T-helper 2 cell (primary cell): ENCODE measurements around the gene DCN.

Source experiments
- DNase-seq, 5 experiments: peaks; one replicate each; pipeline versions ENCODE4 v3.0.0 to v3.0.0-alpha.2; 2012 to 2022

Gene DCN

DNA sequence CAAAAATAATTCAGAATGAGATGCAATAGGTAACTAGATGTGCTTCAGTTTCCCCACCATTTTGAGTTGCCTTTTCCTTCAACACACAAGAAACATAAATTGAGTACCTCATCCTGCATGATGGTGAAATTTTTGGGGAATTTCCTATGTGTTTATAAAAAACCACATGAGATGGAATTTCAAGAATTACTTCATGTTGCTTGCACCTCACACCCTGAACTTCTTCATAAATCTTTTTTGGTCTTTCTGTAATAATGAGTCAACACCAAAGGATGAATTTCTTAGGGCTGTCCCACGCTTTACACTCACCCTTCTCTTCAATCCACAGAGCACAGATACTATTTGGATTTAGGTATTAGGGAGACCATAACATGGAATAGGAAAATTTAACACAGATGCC lies 48.7 kb downstream of the DCN start:
- no peak for DNase-seq

DNA sequence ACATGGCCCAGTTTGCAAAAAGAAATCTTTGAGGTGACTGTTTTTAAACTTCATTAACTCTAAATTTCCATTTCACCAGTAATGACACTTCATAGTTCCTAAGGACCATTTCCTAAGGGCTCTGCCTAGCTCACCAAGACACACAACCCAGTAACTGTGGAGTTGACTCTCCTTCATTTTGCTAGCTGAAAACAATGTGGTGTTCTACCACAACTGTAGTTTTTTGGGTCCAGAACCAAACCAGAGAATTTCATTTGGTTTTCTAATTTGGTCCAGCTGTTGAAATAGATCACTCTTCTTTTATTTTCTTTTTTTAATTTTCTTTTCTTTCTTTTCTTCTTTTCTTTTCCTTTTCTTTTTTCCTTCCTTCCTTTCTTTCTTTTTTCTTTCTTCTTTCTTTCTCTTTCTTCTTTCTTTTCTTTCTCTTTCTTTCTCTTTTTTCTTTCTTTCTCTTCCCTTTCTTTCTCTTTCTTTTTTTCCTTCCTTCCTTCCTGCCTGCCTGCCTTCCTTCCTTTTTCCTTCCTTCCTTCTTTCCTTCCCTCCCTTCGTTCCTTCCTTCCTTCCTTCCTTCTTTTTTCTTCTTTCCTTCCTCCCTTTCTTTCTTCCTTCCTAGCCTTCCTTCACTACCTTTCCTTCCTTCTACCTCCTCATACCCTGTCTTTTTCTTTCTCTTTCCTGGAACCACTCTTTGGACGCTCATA lies 52.8 kb downstream of the DCN start:
- DNase-seq = no peak

DNA sequence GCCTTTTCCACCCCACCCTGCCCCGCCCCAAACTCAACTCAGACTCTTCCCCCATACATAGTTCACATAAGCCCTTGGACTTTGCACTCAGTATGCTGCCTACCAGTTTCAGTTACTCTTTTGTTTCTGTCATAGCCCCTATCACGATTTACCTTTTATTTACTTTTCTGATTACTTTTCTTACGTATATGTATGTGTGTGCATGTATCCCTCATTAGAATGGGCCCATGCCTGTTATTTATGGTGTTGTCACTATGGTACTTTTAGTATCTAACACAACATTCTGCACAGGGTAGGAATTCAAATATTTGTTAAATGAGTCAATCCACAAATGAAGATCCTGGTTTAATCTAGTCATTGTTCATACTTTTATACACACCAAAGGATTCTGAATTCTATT lies 54.9 kb downstream of the DCN start:
- no peak for DNase-seq

DNA sequence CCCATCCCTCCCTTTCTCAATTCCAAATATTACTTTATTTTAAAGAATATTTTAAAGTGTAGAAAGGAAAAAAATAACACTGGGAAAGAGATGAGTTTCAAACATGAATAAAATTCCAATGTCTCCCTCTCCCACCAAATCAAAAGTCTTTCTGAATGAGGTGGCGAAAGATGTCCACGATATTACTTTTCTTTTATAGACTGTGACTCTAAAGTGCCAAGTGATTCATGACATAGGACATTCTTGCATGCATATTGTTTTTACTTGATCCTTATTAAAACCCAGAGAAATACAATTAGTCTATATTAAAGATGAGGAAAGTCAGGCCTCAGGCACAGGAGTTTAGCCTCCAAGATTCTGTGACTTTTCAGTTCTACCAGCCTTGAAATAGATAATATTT lies 55.3 kb downstream of the DCN start:
- no peak for DNase-seq

DNA sequence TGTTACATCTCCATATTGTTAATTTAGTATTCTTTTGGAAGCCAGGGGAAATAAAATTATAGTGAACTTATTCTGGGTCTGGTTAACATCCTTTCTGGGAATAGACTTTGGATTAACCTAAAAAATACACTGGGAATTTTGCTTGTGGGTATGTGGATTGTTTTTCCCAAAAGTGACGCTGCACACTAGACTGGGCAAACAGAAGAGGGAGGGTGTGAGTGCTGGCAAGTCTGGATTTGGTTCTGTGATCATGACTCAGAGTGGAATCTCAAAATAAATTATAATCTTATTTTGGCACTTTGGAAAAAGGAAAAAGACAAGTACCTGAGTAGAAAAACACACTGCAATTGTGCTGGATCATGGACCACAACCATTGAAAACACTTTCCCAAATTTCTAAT lies 56.1 kb downstream of the DCN start:
- no peak for DNase-seq

DNA sequence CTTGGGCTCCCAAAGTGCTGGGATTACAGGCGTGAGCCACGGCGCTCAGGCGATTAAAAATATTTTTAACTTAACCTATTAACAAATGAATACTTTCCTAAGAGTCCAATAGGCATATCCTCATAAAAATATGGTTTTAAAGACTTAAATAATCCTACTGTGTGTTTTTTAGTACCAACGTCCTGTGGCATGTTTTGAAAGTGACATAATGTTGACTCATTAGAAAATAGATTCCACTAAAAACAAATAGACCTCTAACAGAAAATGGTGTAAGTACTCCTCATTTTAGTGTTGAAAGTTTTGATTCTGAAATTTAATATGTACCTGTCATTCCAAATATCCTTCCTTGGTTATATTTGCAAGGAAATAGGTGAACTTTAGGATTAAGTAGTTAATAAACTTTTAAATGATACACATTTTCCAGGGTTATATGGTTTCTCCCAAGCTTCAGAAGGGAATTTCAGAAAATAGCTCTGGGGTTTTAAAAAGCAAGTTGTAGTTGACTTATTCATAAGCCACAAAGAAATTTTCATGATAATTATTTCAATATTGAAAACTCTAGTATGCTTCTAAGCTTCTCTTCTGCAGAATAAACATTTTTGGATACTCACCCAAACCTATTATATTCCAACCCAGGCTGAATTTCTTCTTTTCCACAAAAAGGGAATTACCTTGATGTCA lies 59.2 kb downstream of the DCN start:
- DNase-seq = no peak

DNA sequence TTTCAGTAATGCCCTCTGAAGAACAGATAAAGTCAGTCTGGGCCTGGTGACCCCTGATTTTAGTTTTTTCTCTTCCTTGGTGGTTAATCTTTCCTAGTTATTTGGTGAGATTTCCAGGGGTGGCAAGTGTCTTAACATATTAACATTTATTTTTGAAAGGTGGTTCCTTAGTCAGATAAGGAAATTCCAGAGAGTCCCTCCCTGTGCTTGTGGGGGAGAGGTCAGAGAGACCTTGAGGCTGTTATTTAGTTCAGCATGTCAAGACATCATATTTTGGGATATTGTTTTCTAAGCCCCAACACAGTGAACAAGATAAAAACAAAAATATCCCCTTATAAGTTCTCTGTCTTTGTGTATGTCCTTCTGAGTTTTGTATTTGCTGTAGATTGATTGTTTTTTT lies 61.8 kb downstream of the DCN start:
- no peak for DNase-seq

DNA sequence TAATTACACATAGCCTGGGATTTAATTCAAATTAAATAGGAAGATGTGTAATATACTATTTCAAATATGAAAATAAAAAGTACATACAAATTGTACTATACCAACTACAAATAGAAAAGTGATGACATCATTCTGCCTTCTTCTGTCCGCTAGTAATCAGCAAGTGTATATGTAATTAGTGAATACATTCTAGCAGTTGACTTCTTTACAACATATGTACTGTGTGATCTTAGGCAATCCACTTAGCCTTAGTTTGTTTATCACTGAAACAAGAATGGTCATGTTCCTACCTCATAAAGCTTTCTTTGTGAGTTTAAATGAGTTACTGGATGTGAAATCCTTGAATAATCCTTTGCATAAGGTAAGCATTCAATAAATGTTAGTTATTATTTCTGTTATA lies 63.5 kb downstream of the DCN start:
- DNase-seq = no peak

DNA sequence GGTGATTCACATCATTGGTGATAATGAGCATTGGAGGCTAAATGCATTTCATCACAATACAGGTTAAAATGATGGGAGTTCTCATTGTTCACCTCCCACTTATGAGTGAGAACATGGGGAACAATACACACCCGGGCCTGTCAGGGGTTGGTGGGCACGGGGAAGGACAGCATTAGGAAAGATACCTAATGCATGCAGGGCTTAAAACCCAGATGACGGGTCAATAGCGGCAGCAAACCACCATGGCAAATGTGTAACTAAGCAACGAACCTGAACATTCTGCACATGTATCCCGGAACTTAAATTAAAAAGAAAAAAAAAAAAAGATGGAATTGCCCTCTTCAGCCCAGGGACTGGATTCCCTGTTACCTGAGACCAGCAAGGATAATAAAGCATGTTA lies 69.0 kb downstream of the DCN start:
- no peak for DNase-seq

DNA sequence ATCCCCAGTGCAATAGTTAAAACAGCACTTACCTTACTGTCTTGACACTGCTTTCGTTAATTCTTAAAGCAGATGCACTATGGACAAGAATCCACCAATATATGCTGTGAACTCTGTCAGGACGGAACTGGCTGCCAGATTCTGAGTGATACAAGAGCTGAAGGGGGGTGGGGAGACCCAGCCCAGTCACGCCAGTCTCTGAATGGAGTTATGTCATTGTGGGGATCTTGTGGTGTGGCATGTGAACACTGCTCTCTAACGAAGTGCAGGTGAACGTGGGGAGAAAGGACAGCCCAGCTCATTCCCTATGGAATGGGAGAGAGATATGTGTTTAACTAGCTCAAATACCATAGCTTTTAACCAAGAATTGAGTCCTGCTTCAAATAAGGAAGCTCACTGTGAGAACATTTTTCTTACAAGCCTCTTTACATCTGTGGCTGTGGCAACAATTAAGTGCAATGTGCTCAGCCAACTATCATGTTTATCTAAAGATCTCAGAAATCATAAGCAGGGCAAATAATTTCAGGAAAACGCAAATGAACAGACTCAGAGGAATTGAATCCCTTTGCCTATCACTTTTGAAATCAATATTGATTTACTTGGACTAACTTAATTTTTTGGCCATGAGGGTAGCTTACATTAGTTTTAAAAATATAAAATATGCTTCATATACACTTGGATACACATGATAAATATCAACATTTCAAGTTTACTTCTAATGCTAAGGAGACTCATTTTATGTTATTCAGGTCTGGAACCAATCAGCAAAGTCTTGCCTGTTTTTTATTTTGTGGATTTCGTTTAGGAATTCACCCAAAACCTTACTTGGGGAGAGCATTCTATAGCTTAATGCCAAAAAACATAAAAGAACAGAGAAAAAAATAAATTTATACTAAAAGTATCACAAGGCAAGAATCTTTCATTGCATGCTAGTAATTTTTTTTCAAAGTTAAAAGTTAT lies 71.0 kb downstream of the DCN start, which contains the start of gene LUM:
Gene LUM, minus strand, starts transcription at position 129 of the 960 bp plus-strand sequence. CDS start 2,515 bp downstream, outside the sequence.
- DNase-seq = no peak

DNA sequence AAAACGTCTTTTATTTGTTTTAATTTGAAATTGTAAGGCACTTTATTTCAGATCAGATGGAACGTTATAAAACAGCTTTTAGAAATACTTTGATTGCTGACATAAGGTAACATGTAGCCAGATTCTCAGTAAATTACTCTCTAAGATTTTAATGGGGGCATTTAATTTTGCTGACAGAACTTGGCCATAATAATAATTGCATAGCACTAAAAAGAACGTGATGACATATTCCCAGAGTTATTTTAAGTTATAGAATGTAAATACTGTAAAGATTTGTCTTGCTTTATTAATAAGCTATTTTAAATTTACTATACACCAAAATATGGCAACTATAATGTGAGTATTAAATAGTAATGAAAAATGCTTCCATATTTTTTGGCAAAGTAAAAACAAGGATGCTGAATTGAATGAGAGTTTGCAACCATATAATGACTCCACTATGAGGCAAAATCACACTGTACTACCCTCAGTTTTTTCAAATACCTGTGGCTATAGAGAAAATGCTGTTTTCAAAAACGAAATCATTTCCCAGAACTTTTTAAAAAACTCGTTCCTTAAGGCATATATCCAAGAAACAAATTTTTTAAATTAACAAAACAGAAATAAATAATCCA lies 72.2 kb downstream of the DCN start:
- DNase-seq = no peak

DNA sequence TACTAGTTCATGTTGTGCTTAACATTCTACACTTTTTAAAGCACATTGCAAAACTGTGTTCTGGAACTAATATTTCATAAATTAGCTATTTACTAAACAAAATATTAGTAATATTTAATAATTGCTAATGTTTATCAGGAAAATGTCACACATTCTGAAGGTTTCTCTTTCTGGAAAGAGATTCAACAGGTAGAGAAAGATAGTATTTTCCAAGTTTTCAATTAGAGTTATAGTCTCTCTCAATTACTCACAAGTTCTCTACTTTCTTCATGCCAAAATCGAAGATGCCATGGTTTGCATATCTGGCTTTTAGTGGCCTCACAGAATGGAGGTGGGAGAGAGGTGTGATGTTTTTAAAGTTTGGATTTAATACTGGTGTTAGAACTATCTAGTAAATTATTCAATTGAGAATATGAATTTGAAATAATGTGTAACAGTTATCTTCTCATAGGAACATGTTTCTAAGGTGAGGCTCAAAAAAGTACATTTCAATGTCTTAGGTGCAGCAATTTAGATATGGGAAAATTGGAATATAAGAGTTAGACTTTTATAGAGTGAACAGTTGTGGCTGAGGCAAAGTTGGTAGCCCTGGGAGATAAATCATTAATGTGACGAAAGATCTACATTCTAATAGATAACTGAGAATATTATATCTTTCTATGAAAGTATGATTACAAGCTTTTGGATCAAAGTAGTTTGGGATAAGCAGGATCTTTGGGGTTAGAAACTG lies 72.9 kb downstream of the DCN start:
- no peak for DNase-seq

DNA sequence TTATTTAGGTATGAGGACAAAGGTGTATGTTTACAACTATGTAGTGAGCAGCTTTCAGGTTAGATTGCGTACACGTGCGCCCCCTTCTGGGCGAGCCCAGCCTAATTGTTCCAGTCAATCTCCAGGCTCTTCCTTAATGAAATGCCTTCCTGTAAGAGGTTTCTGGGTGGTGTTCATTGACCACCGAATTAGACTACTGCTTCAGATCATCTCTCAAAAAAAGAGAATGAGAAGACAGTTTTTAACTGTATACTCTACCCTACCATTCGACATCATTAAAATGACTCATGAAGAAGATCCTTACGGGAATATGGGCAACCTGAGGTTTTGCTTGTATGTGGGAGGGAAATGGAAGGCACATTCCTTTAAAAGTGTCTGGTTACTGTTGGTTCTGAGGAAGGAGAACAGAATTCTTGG lies 73.5 kb downstream of the DCN start:
- peak in 2 of 5 experiments; percentile 7 to 54 for DNase-seq

DNA sequence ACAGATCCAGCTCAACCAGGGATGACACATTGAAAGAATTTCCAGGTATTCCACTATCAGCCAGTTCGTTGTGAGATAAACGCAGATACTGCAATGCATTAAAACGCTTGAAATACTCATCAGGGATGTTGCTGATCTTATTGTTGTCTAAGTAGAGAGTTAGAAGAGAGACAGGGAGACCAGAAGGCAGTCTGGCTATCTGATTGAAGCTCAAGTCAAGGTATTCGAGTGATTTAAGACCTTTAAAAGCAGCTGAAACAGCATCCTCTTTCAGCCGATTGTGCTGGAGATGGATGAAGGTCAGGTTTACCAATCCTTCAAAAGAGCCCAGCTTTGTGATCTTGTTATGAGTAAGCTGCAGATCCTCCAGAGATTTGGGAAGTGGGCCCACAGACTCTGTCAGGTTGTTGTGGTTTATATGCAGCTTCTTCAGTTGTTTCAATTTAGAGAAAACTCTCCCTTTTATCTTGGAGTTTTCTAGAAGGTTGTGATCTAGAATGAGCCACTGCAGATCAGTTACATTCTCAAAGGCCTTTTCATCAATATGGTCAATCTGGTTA lies 74.3 kb downstream of the DCN start:
- no peak for DNase-seq

DNA sequence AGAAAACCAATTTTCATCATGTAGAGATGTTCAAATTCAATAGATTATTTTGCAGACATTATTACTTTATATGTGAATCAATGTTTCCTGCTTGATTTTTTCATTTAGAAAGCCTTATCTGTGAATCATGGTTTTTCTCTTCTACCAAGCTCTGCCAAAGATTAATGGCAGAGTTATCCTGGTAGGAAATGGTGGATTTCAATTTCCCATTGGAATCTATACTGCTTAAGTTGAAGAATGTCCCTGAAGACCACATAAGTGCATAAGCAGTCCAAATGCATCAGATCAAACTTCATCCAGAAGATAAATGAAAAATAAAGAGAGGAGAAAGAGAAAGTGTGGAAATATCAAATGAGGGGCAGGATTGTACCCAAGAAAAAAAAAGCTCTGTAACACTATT lies 76.3 kb downstream of the DCN start:
- DNase-seq = no peak

DNA sequence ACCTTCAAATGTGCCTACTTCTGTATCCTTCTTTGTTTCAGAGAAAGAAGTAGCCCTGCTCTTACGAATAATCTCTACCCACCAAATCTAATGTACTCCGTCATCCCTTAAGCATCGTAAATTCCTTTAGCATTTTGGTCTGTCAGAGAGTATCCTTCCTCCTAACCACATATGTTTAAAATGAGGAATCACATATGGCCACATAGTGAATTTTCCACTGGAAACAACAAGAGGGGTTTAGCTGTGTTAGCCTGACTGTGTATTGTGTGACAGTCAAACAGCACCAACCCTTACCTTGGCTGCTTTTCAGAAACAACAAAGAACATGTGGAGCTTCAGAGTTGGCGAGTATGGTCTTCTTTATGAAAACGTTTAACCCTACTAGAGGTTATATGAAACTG lies 76.8 kb downstream of the DCN start:
- no peak for DNase-seq

DNA sequence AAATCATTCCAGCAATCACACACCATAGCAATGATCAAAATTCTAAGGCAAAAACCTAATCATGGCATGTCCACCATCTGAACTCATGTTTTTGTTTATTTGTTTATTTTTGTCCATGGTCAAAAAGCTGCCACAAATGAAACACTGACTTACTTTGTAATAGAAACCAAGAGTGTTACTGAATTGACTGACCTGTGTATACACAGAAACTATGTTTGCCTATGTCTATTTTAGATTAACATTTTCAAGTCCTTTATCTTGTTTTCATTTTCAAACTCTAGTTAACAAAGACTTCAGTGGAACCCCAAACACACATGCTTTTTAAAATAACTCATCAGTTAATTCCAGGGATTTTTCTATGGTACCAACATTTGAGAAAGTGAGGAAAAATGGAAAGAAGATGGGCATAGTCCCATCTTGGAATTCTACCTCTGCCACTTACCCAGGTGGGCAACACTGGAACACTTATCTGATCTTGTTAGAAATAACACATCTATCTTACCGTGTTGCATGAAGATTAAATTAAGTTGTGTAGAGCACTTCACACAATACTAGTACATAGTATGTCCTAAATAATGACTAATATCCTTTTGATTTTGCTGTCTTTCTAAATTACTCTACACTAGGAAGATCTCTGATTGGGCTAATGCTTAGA lies 77.7 kb downstream of the DCN start:
- DNase-seq = no peak

DNA sequence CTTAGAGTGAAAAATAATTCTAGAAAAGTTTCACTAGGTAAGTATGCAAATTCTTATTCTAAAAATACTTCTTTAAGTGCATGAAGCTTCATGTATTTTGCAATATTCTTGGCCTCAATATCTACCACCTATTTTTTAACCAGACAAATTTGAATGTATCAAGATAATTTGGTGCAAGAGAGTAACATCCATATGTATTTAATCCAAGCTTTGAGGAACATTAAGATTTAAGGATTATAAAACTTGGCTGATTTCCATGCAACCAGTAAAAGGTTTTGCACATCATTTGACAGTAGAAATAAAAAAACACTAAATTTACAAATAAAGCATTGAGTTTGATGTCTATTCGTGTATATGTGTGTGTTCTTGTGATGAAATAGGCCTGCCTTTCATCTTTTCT lies 79.0 kb downstream of the DCN start:
- no peak for DNase-seq

DNA sequence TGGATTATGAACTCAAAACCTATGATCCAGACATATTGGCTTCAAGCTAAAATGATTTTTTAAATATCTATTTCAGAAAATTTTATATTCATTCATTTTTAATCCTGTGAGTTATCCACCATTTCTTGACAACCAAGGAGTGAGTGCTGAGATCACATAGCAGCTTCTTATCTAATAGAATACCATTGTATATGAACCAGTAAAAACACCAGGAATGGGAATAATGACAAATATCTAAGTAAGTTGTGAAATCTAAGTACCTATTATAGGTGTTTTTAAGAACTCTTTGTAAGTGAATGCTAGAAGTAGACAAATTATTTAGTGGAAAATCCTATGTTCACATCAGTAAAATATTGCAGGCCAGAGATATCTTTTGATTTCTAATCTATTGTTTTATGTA lies 79.5 kb downstream of the DCN start:
- no peak for DNase-seq

DNA sequence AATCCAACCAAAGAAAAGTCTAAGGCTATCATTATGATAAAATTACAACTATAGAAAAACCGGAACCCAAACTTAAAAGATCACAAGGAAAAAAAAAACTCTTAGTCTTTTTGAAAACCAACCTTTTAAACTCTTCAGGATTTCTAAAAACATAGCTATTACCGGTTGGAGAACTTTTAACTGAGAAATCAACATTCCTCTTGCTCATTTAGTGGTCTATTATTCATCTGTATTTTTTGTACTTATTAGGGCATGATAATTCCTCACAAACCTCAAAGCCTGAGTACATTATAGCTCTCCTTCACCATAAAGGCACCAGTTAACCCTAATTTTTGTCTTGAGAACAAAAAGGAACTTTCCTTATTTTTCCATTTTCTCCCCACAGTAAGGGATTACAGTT lies 81.7 kb downstream of the DCN start:
- DNase-seq = no peak

DNA sequence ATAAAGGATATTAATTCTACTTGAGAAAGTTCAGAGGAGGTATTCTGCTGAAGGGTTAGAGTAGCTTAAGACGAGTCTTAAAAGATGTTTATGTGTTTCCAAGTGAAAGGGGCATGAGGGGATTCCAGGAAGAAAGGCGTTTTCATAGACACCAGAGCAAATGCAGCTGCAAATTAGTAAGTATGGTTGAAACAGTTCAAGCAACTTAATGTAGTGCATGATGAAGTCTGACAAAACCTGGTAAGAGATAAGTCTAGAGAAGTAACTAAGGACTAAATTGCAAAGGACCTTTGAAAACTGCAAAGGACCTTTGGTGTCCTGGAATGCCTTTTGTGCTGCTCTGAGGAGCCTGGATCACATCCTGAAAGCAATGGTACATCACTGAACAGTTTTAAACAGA lies 82.8 kb downstream of the DCN start:
- DNase-seq = no peak
